Left cardiac atrium (tissue), 4 donors: ENCODE measurements around the gene PRRT1. TPM values are rescaled to one million over a fixed set of nuclear protein-coding genes. Genes with fewer than 3 reads are reported as not detected.
"Not testable (repeated sequence)": the region's sequence is repeated elsewhere in the genome, so short reads cannot be mapped to it uniquely, and the experiment has no call there.

Experiments used
- ATAC-seq, 2 donors: fragments of 200-7000 bp; cut with Tn5 transposase; one replicate each; pipeline ENCODE4 v1.9.1; 2020; ENCODE audit warnings: mild to moderate bottlenecking in 2 of 2, moderate library complexity in 2 of 2
- DNase-seq: peaks from one replicate; pipeline ENCODE4 v3.0.0-alpha.2; 2020
- intact Hi-C, 2 donors: fragments of 100-400 bp; cut with DNase I; formaldehyde crosslinking; loops; one replicate each; pipeline versions ENCODE4 v1.14.1 to v1.15.1; 2022 to 2023
- microRNA-seq, 2 donors: library from miRNA; unstranded; fragments of <30 nt; microRNA quantifications; one replicate each; pipeline ENCODE4 v1.2.0, GENCODE V29; 2020
- total RNA-seq, 2 donors: library from RNA; stranded (reverse); fragmentation: NEBNext Ultra II Directional; extraction: Animal tissue kit (Norgen Biotek cat#: 25700); gene quantifications; one replicate each; pipeline ENCODE4 v1.2.1, GENCODE V29; 2021
- donor health status: DM: no; HTN: yes; CAD: no.
- donor health status: DM: no; HTN: yes; CAD: no; lungs with severe emphysema.
- donor health status: DM: yes; HTN: yes; CAD: no.
- donor health status: Dilated cardiomyopathy.

The PRRT1 gene
- total RNA-seq, 2 donors from 2014 or later = 0.77 to 0.97 TPM

- intact Hi-C loops = no loop called here
- DNase-seq (no peak), ATAC-seq (no peak)
Observed at GRCh38 chr6:32111424-32112066, 40.2 kb downstream of the PRRT1 start.

- ATAC-seq = no peak
- DNase-seq = peak; percentile 63
- intact Hi-C loops = no loop called here
Observed at GRCh38 chr6:32110632-32111031, 41.1 kb downstream of the PRRT1 start.

GRCh38 chr6:32109765-32110160 lies 42.0 kb downstream of the PRRT1 start:
- no peak for ATAC-seq
- no peak for DNase-seq
- intact Hi-C loops = no loop called here

- ATAC-seq = peak; percentile 9 to 16
- intact Hi-C loops = no loop called here
- peak; percentile 67 for DNase-seq
Observed at GRCh38 chr6:32109114-32109764, 42.5 kb downstream of the PRRT1 start, which contains the start of gene TNXB. Gene TNXB (minus strand): TSS chr6:32109338. CDS start chr6:32098198, 11,140 bp downstream.

- ATAC-seq (peak; percentile 2 to 14), DNase-seq (no peak)
- intact Hi-C loops = no loop called here
Observed at GRCh38 chr6:32108727-32109113, 43.0 kb downstream of the PRRT1 start.

GRCh38 chr6:32108094-32108627 lies 43.6 kb downstream of the PRRT1 start:
- peak; percentile 83 for DNase-seq
- ATAC-seq = peak; percentile 65 to 73
- intact Hi-C loops = no loop called here

- peak; percentile 13 to 47 for ATAC-seq
- peak; percentile 54 for DNase-seq
- intact Hi-C loops = no loop called here
Observed at GRCh38 chr6:32107406-32107805, 44.3 kb downstream of the PRRT1 start.

GRCh38 chr6:32105433-32105832 lies 46.3 kb downstream of the PRRT1 start:
- ATAC-seq (no peak), DNase-seq (no peak)

GRCh38 chr6:32102255-32102654 lies 49.5 kb downstream of the PRRT1 start:
- intact Hi-C loops = no loop called here

More at GRCh38 chr6:32105433-32105832, 46.3 kb downstream of the PRRT1 start:
- intact Hi-C loops = no loop called here

GRCh38 chr6:32100251-32100650 lies 51.5 kb downstream of the PRRT1 start:
- intact Hi-C loops, DNase-seq, ATAC-seq: not testable (repeated sequence)

More at GRCh38 chr6:32102255-32102654, 49.5 kb downstream of the PRRT1 start:
- DNase-seq = no peak
- ATAC-seq = no peak

Small RNAs within 50 kb of the gene (microRNA-seq; reads per million reads assigned to microRNA genes)
- gene MIR6721 (0.82 to 1.0 reads per million in 2 donors), gene MIR6833 (0 to 0.27 reads per million in 2 donors)

Other genes starting within 250 kb of the PRRT1 start
- 1 to 10 TPM; 2.5 to 4.6 TPM for gene ZBTB12, start 249.9 kb downstream of the PRRT1 start, total RNA-seq
- gene C2, start 224.2 kb downstream of the PRRT1 start, total RNA-seq = 10 to 100 TPM; 12.3 to 30.0 TPM
- 100 to 1,000 TPM in 1 of 2 donors, 10 to 100 TPM in 1; 50.3 to 113 TPM for gene CFB, start 205.8 kb downstream of the PRRT1 start, total RNA-seq
- 10 to 100 TPM; 39.8 to 53.7 TPM for gene NELFE, start 193.0 kb downstream of the PRRT1 start, total RNA-seq
- 10 to 100 TPM; 36.8 to 45.1 TPM for gene SKIC2, start 192.8 kb downstream of the PRRT1 start, total RNA-seq
- 10 to 100 TPM; 12.8 to 20.9 TPM for gene DXO, start 179.8 kb downstream of the PRRT1 start, total RNA-seq
- 100 to 1,000 TPM; 199 to 206 TPM for gene C4A, start 169.9 kb downstream of the PRRT1 start, total RNA-seq
- 100 to 1,000 TPM; 177 to 235 TPM for gene C4B, start 137.1 kb downstream of the PRRT1 start, total RNA-seq
- 10 to 100 TPM in 1 of 2 donors, 1 to 10 TPM in 1; 2.0 to 10.3 TPM for gene CYP21A2, start 113.5 kb downstream of the PRRT1 start, total RNA-seq
- gene TNXB, start 42.6 kb downstream of the PRRT1 start, total RNA-seq = 100 to 1,000 TPM; 143 to 158 TPM
- 10 to 100 TPM; 35.4 to 36.2 TPM for gene ATF6B, start 23.7 kb downstream of the PRRT1 start, total RNA-seq
- 1 to 10 TPM; 2.6 TPM for gene FKBPL, start 21.7 kb downstream of the PRRT1 start, total RNA-seq
- gene PPT2, start 2.2 kb upstream of the PRRT1 start, total RNA-seq = 10 to 100 TPM; 20.2 to 29.6 TPM
- gene EGFL8, start 12.7 kb upstream of the PRRT1 start, total RNA-seq = 1 to 10 TPM; 7.1 to 8.7 TPM
- 10 to 100 TPM; 54.8 to 58.1 TPM for gene AGPAT1, start 24.1 kb upstream of the PRRT1 start, total RNA-seq
- 10 to 100 TPM; 73.0 to 77.9 TPM for gene RNF5, start 26.5 kb upstream of the PRRT1 start, total RNA-seq
- 1 to 10 TPM; 2.4 to 2.8 TPM for gene AGER, start 32.3 kb upstream of the PRRT1 start, total RNA-seq
- 10 to 100 TPM; 43.7 to 47.7 TPM for gene PBX2, start 38.3 kb upstream of the PRRT1 start, total RNA-seq
- gene GPSM3, start 40.7 kb upstream of the PRRT1 start, total RNA-seq = 10 to 100 TPM in 1 of 2 donors, 1 to 10 TPM in 1; 8.5 to 15.8 TPM
- gene NOTCH4, start 72.1 kb upstream of the PRRT1 start, total RNA-seq = 10 to 100 TPM; 22.4 to 27.9 TPM
- gene TSBP1, start 220.0 kb upstream of the PRRT1 start, total RNA-seq = not detected